ENCODE measurements around the gene NTSR1. TPM values are rescaled to one million over a fixed set of nuclear protein-coding genes. Genes with fewer than 3 reads are reported as not detected.

The NTSR1 gene
- total and polyA plus RNA-seq, 2 donors (not counting 1 experiment from before 2014, with no cell fraction given) = not detected

DNA sequence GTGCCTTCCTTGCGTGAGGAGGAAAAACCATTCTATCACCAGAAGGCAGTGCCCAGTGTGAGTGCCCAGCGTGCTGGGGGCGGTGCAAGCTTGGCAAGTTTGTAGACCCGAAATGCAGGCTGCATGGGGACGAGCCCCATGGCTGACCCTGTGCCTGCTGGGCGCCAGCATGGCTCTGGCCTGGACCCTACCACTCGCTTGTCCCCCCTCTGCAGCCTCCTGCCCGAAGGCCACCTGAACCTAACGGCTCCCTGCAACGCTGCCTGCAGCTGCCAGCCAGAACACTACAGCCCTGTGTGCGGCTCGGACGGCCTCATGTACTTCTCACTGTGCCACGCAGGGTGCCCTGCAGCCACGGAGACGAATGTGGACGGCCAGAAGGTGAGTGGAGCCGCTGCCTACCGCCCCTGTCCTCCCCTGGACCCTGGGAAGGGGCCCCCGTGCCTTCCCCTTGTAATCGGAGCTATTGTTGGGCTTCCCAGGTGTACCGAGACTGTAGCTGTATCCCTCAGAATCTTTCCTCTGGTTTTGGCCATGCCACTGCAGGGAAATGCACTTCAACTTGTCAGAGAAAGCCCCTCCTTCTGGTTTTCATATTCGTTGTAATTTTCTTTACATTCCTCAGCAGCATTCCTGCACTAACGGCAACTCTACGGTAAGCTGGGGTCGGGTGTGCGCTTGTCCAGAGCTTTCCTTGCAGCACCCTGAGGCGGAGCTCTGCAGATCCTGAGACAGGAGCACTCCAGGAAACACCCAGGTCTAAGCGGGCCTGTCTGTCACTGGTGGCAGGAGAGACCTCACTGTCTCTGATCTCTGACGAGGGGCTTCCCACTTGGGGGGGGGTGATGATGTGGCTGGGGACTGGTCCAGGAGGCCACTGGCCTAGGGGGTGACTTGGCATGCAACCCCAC lies 40.9 kb upstream of the NTSR1 start:
- H3K79me2 ChIP-seq (ENCODE audit: control insufficient read depth, insufficient read depth, low read length) = peaks cover 3% of the 10 kb centered on the region
- H4K20me1 ChIP-seq (ENCODE audit: control insufficient read depth, insufficient read depth, low read length, poor library complexity, severe bottlenecking) = no peaks in the 10 kb centered on the region
- ATAC-seq (ENCODE audit: low read depth) = no peak
- ChIA-PET POLR2A (no interaction called here), CTCF (interaction anchor here (1.2 to 2.0 kb wide), 4 partner anchors 17 to 140 kb away, joined by 4 to 9 read pairs (median 6); no protein-coding TSS in a partner anchor)
- no peak for DNase-seq
- H3K4me3 Mint-ChIP-seq = no peak overlapping the region
- no peak overlapping the region for H3K9ac ChIP-seq (ENCODE audit: low read length)
- H3K4me2 ChIP-seq (replicated peaks; ENCODE audit: low read depth, low read length, poor library complexity, severe bottlenecking) = no peak overlapping the region
- no peak overlapping the region for H3K27ac ChIP-seq (ENCODE audit: low read length in 2 of 2)
- H3K27ac Mint-ChIP-seq = no peak overlapping the region
- no peaks in the 10 kb centered on the region for H3K27me3 ChIP-seq (replicated peaks in 1 of 4; ENCODE audit: control extremely low read depth in 1 of 4, control insufficient read depth in 3 of 4, insufficient read depth in 4 of 4, low read length in 3 of 4)
- TF ChIP-seq EZH2 (IDR thresholded peaks at IDR 0.05; ENCODE audit: borderline replicate concordance, insufficient read depth, low read depth, low read length, poor library complexity, severe bottlenecking) = no peak
- TF ChIP-seq, protein P1, sequence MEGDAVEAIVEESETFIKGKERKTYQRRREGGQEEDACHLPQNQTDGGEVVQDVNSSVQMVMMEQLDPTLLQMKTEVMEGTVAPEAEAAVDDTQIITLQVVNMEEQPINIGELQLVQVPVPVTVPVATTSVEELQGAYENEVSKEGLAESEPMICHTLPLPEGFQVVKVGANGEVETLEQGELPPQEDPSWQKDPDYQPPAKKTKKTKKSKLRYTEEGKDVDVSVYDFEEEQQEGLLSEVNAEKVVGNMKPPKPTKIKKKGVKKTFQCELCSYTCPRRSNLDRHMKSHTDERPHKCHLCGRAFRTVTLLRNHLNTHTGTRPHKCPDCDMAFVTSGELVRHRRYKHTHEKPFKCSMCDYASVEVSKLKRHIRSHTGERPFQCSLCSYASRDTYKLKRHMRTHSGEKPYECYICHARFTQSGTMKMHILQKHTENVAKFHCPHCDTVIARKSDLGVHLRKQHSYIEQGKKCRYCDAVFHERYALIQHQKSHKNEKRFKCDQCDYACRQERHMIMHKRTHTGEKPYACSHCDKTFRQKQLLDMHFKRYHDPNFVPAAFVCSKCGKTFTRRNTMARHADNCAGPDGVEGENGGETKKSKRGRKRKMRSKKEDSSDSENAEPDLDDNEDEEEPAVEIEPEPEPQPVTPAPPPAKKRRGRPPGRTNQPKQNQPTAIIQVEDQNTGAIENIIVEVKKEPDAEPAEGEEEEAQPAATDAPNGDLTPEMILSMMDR (IDR thresholded peaks at IDR 0.05) = no peak
- no peaks in the 10 kb centered on the region for H3K27me3 Mint-ChIP-seq
- no peaks in the 10 kb centered on the region for H3K4me1 ChIP-seq (ENCODE audit: control insufficient read depth in 2 of 2, insufficient read depth in 2 of 2, low read length in 2 of 2)
- no peak overlapping the region for H3K4me3 ChIP-seq (ENCODE audit: control extremely low read depth in 1 of 5, extremely low read depth in 1 of 5, insufficient read depth in 1 of 5, low read depth in 2 of 5, low read length in 4 of 5)
- 97% methylated on average over 30 of the region's 30 CpGs for WGBS (ENCODE audit: insufficient coverage)
- H3K36me3 ChIP-seq (replicated peaks in 1 of 2; ENCODE audit: control extremely low read depth in 1 of 2, control insufficient read depth in 1 of 2, extremely low read depth in 1 of 2, insufficient read depth in 2 of 2, low read length in 1 of 2) = no peaks in the 10 kb centered on the region
- H3K4me1 Mint-ChIP-seq = no peaks in the 10 kb centered on the region
- no peak overlapping the region for H2AFZ ChIP-seq (ENCODE audit: insufficient read depth, low read depth, low read length, poor library complexity, severe bottlenecking)
- intact Hi-C loops (cut with micrococcal nuclease) = loop anchor here (1.0 to 2.0 kb wide), 3 partner anchors 43 to 341 kb away; no protein-coding TSS in a partner anchor
- no peaks in the 10 kb centered on the region for H3K9me3 ChIP-seq (ENCODE audit: control extremely low read depth in 1 of 3, control insufficient read depth in 2 of 3, insufficient read depth in 1 of 3, low read length in 2 of 3)
- H3K9me3 Mint-ChIP-seq (ENCODE audit: insufficient read depth) = no peaks in the 10 kb centered on the region

All from B cell (primary cell).